ENCODE data around the gene CELF1. TPM values are rescaled to one million over a fixed set of nuclear protein-coding genes. Genes with fewer than 3 reads are reported as not detected.

The CELF1 gene
- total and polyA plus RNA-seq, 2 donors (not counting 1 experiment from before 2014, with no cell fraction given), result 52.0 to 153 TPM

GRCh38 chr11:47511917-47512316 is 41.0 kb downstream of the CELF1 start:
- intact Hi-C loops (cut with micrococcal nuclease), result no loop called here
- no peak overlapping the region for H3K4me2 ChIP-seq (replicated peaks; ENCODE audit: low read depth, low read length, poor library complexity, severe bottlenecking)
- POLR2A ChIA-PET, result interaction anchor here (0.8 kb wide), 1 partner anchor 13 kb away, joined by 3 read pairs; no protein-coding TSS in a partner anchor
- H3K27ac Mint-ChIP-seq, result peak overlapping the region; percentile 28
- H3K79me2 ChIP-seq (ENCODE audit: control insufficient read depth, insufficient read depth, low read length), result peaks cover 92% of the 10 kb centered on the region
- CTCF ChIA-PET, result interaction anchor here (1.0 to 1.3 kb wide), 3 partner anchors 10 to 40 kb away, joined by 3 to 4 read pairs (median 3); no protein-coding TSS in a partner anchor
- H2AFZ ChIP-seq (ENCODE audit: insufficient read depth, low read depth, low read length, poor library complexity, severe bottlenecking), result no peak overlapping the region
- H3K4me1 ChIP-seq (ENCODE audit: control insufficient read depth in 2 of 2, insufficient read depth in 2 of 2, low read length in 2 of 2), result peaks cover 78 to 82% of the 10 kb centered on the region in 2 donors
- H3K27ac ChIP-seq (ENCODE audit: low read length in 2 of 2), result peak overlapping the region in 1 of 2 donors; percentile 91
- H3K9ac ChIP-seq (ENCODE audit: low read length), result no peak overlapping the region
- no peak overlapping the region for H3K4me3 ChIP-seq (ENCODE audit: control extremely low read depth in 1 of 5, extremely low read depth in 1 of 5, insufficient read depth in 1 of 5, low read depth in 2 of 5, low read length in 4 of 5)
- H3K4me3 Mint-ChIP-seq, result no peak overlapping the region
- H3K4me1 Mint-ChIP-seq, result peaks cover 77% of the 10 kb centered on the region
- WGBS (ENCODE audit: insufficient coverage), result 100% methylated on average over 5 of the region's 7 CpGs
- no peaks in the 10 kb centered on the region for H3K9me3 ChIP-seq (ENCODE audit: control extremely low read depth in 1 of 3, control insufficient read depth in 2 of 3, insufficient read depth in 1 of 3, low read length in 2 of 3)
- DNase-seq (no peak), ATAC-seq (ENCODE audit: low read depth) (no peak)
- H3K36me3 ChIP-seq (replicated peaks in 1 of 2; ENCODE audit: control extremely low read depth in 1 of 2, control insufficient read depth in 1 of 2, extremely low read depth in 1 of 2, insufficient read depth in 2 of 2, low read length in 1 of 2), result peaks cover 3% of the 10 kb centered on the region in 2 experiments
- H4K20me1 ChIP-seq (ENCODE audit: control insufficient read depth, insufficient read depth, low read length, poor library complexity, severe bottlenecking), result peaks cover 62% of the 10 kb centered on the region
- no peaks in the 10 kb centered on the region for H3K9me3 Mint-ChIP-seq (ENCODE audit: insufficient read depth)
- H3K27me3 Mint-ChIP-seq, result no peaks in the 10 kb centered on the region
- TF ChIP-seq EZH2 (IDR thresholded peaks at IDR 0.05; ENCODE audit: borderline replicate concordance, insufficient read depth, low read depth, low read length, poor library complexity, severe bottlenecking), result no peak
- TF ChIP-seq CTCF (IDR thresholded peaks at IDR 0.05), result no peak
- H3K27me3 ChIP-seq (replicated peaks in 1 of 4; ENCODE audit: control extremely low read depth in 1 of 4, control insufficient read depth in 3 of 4, insufficient read depth in 4 of 4, low read length in 3 of 4), result no peaks in the 10 kb centered on the region

- H3K4me1 ChIP-seq (ENCODE audit: control insufficient read depth in 2 of 2, insufficient read depth in 2 of 2, low read length in 2 of 2), result peaks cover 67 to 79% of the 10 kb centered on the region in 2 donors
- no peak overlapping the region for H3K9ac ChIP-seq (ENCODE audit: low read length)
- intact Hi-C loops (cut with micrococcal nuclease), result no loop called here
- POLR2A ChIA-PET, result no interaction called here
- H3K27ac Mint-ChIP-seq, result peak overlapping the region; percentile 32
- H3K36me3 ChIP-seq (replicated peaks in 1 of 2; ENCODE audit: control extremely low read depth in 1 of 2, control insufficient read depth in 1 of 2, extremely low read depth in 1 of 2, insufficient read depth in 2 of 2, low read length in 1 of 2), result peaks cover 5 to 8% of the 10 kb centered on the region in 2 experiments
- DNase-seq, result no peak
- H3K4me3 ChIP-seq (ENCODE audit: control extremely low read depth in 1 of 5, extremely low read depth in 1 of 5, insufficient read depth in 1 of 5, low read depth in 2 of 5, low read length in 4 of 5), result no peak overlapping the region
- WGBS (ENCODE audit: insufficient coverage), result 83% methylated on average over 6 of the region's 7 CpGs
- CTCF ChIA-PET, result interaction anchor here (1.2 to 1.9 kb wide), 3 partner anchors 12 to 98 kb away, joined by 3 to 5 read pairs (median 4); no protein-coding TSS in a partner anchor
- peaks cover 92% of the 10 kb centered on the region for H3K79me2 ChIP-seq (ENCODE audit: control insufficient read depth, insufficient read depth, low read length)
- no peaks in the 10 kb centered on the region for H3K9me3 ChIP-seq (ENCODE audit: control extremely low read depth in 1 of 3, control insufficient read depth in 2 of 3, insufficient read depth in 1 of 3, low read length in 2 of 3)
- peaks cover 74% of the 10 kb centered on the region for H3K4me1 Mint-ChIP-seq
- no peaks in the 10 kb centered on the region for H3K27me3 ChIP-seq (replicated peaks in 1 of 4; ENCODE audit: control extremely low read depth in 1 of 4, control insufficient read depth in 3 of 4, insufficient read depth in 4 of 4, low read length in 3 of 4)
- H2AFZ ChIP-seq (ENCODE audit: insufficient read depth, low read depth, low read length, poor library complexity, severe bottlenecking), result no peak overlapping the region
- ATAC-seq (ENCODE audit: low read depth), result no peak
- no peak overlapping the region for H3K4me3 Mint-ChIP-seq
- peak overlapping the region in 1 of 2 donors; percentile 91 for H3K27ac ChIP-seq (ENCODE audit: low read length in 2 of 2)
- no peak overlapping the region for H3K4me2 ChIP-seq (replicated peaks; ENCODE audit: low read depth, low read length, poor library complexity, severe bottlenecking)
- TF ChIP-seq CTCF (IDR thresholded peaks at IDR 0.05) (no peak), EZH2 (IDR thresholded peaks at IDR 0.05; ENCODE audit: borderline replicate concordance, insufficient read depth, low read depth, low read length, poor library complexity, severe bottlenecking) (no peak)
- H4K20me1 ChIP-seq (ENCODE audit: control insufficient read depth, insufficient read depth, low read length, poor library complexity, severe bottlenecking), result peaks cover 45% of the 10 kb centered on the region
- no peaks in the 10 kb centered on the region for H3K27me3 Mint-ChIP-seq
- no peaks in the 10 kb centered on the region for H3K9me3 Mint-ChIP-seq (ENCODE audit: insufficient read depth)
Measured at GRCh38 chr11:47510209-47510608, 42.7 kb downstream of the CELF1 start.
